K562 (cell line): Measurements from ENCODE around the gene ADK. TPM values are rescaled to one million over a fixed set of nuclear protein-coding genes. Genes with fewer than 3 reads are reported as not detected.

Source experiments
- ATAC-seq: fragments of 200-7000 bp; cut with Tn5 transposase; 3 replicates; pipeline ENCODE4 v1.9.1; 2020; ENCODE audit warnings: moderate library complexity
- BruUV-seq: library from RNA; stranded (reverse); fragments of 400-500 nt; replicated peaks from 2 replicates; lab custom pipeline; 2021; lab: Mats Ljungman, UMichigan
- CTCF ChIA-PET: fragments of 300-600 bp; formaldehyde crosslinking; extraction: SDS; loops from one replicate; lab custom pipeline; 2021; ENCODE audit warnings: low intra/inter-chr PET ratio; lab: Yijun Ruan, JAX
- POLR2A ChIA-PET: fragments of 300-600, 350-650 bp; sonication (Branson Sonifier 250); formaldehyde crosslinking; extraction: SDS; loops from one replicate; lab custom pipeline; 2021; ENCODE audit warnings: antibody characterized with exemption, inconsistent platforms; lab: Yijun Ruan, JAX
- DNase-seq, 4 experiments: peaks; one replicate each; pipeline versions ENCODE4 v3.0.0 to v3.0.0-alpha.2; 2011 to 2018; ENCODE audit warnings: low spot score in 3 of 4, mixed read lengths in 3 of 4; ENCODE audit errors: extremely low read depth in 1 of 4
- FAIRE-seq: peaks from 2 replicates; lab custom pipeline; 2011; peaks lifted over from hg19 to GRCh38; lab: Jason Lieb, UNC
- H2AFZ ChIP-seq: 2 replicates; pipeline ENCODE4 v1.6.0; 2011; ENCODE audit warnings: low read depth, low read length, control low read depth, inconsistent platforms
- H3K27ac ChIP-seq: fragments of 200-600 bp; 3 replicates; pipeline ENCODE4 v1.8.0; 2011; ENCODE audit warnings: low read depth, mild to moderate bottlenecking, control low read depth, inconsistent platforms, low read length, moderate library complexity, mixed read lengths; ENCODE audit errors: extremely low read depth
- H3K27me3 ChIP-seq, 2 experiments: fragments of 300-600 bp in 1 of 2; 2 replicates in 1 of 2; 3 replicates in 1 of 2; pipeline versions ENCODE4 v1.6.0 to v1.8.0; 2011; ENCODE audit warnings: inconsistent platforms in 2 of 2, low read length in 2 of 2, mild to moderate bottlenecking in 1 of 2, mixed read lengths in 1 of 2, moderate library complexity in 1 of 2; ENCODE audit not compliant: control insufficient read depth in 2 of 2, insufficient read depth in 2 of 2
- H3K36me3 ChIP-seq: fragments of 300-600 bp; 3 replicates; pipeline ENCODE4 v1.8.0; 2011; ENCODE audit warnings: mild to moderate bottlenecking, low read length, inconsistent platforms; ENCODE audit not compliant: control insufficient read depth, insufficient read depth
- H3K4me1 ChIP-seq, 2 experiments: fragments of 200-600 bp in 1 of 2; replicated peaks in 1 of 2; 2 replicates in 1 of 2; 3 replicates in 1 of 2; pipeline versions ENCODE4 v1.5.1 to v1.8.0; 2011; ENCODE audit warnings: inconsistent platforms in 2 of 2, low read length in 2 of 2, mild to moderate bottlenecking in 1 of 2, mixed read lengths in 1 of 2, moderate library complexity in 1 of 2; ENCODE audit not compliant: control insufficient read depth in 2 of 2, insufficient read depth in 2 of 2
- H3K4me2 ChIP-seq: 2 replicates; pipeline ENCODE4 v1.6.1; 2011; ENCODE audit warnings: low read length, control low read depth, inconsistent platforms, mixed read lengths; ENCODE audit not compliant: insufficient read depth
- H3K4me3 ChIP-seq: fragments of 200-600 bp; sonication (generic), shearing (Covaris generic); 2 replicates; pipeline ENCODE4 v1.5.1; 2016; ENCODE audit warnings: control low read depth, inconsistent platforms
- H3K79me2 ChIP-seq: fragments of 200-600 bp; 3 replicates; pipeline ENCODE4 v1.8.0; 2011; ENCODE audit warnings: low read length, inconsistent platforms; ENCODE audit not compliant: control insufficient read depth, insufficient read depth
- H3K9ac ChIP-seq, 2 experiments: 2 replicates each; pipeline versions ENCODE4 v1.6.0 to v1.6.1; 2011; ENCODE audit warnings: low read depth in 2 of 2, low read length in 2 of 2, control low read depth in 1 of 2, inconsistent platforms in 1 of 2, mild to moderate bottlenecking in 1 of 2, mixed read lengths in 1 of 2; ENCODE audit not compliant: insufficient read depth in 1 of 2
- H3K9me1 ChIP-seq: one replicate; pipeline ENCODE4 v1.6.0; 2011; ENCODE audit warnings: inconsistent platforms, mild to moderate bottlenecking, low read length, moderate library complexity; ENCODE audit not compliant: control insufficient read depth, insufficient read depth
- H3K9me3 ChIP-seq: replicated peaks from 2 replicates; pipeline ENCODE4 v1.5.1; 2011; ENCODE audit warnings: low read depth, low read length, inconsistent platforms; ENCODE audit not compliant: control insufficient read depth, insufficient read depth
- H4K20me1 ChIP-seq: replicated peaks from 2 replicates; pipeline ENCODE4 v1.6.1; 2011; ENCODE audit warnings: low read length, inconsistent platforms, mixed read lengths; ENCODE audit not compliant: control insufficient read depth, insufficient read depth
- HOXB6 ChIP-seq: fragments of 250-450 bp; sonication (Bioruptor Pico); IDR thresholded peaks from 2 replicates; pipeline ENCODE4 v1.5.1; 2022; ENCODE audit warnings: mild to moderate bottlenecking, borderline replicate concordance
- MAFK ChIP-seq: IDR thresholded peaks from 2 replicates; pipeline ENCODE4 v1.6.1; 2011; ENCODE audit warnings: low read length, improper control_type of control experiment
- MGA ChIP-seq: fragments of 450-650 bp; IDR thresholded peaks from 2 replicates; pipeline ENCODE4 v1.6.1; 2016; ENCODE audit warnings: mild to moderate bottlenecking, moderate library complexity
- RCOR1 ChIP-seq, 2 experiments: IDR thresholded peaks; 2 replicates each; pipeline ENCODE4 v1.6.1; 2012; ENCODE audit warnings: low read depth in 2 of 2, low read length in 2 of 2, borderline replicate concordance in 1 of 2, improper control_type of control experiment in 1 of 2
- WGBS: fragments of 100-300 bp; shearing (Covaris generic); methylation state at CpG from one replicate; pipeline ENCODE4 v1.1.6; 2016; ENCODE audit warnings: low coverage, mixed read lengths; ENCODE audit not compliant: insufficient coverage; ENCODE audit errors: missing lambda C conversion rate; 5-methylcytosine and 5-hydroxymethylcytosine counted together
- in situ Hi-C: fragments of 300-500 bp; cut with MboI; formaldehyde crosslinking; loops from 4 replicates; pipeline ENCODE4 v1.15.0; 2018; ENCODE audit warnings: inconsistent platforms, mixed read lengths
- intact Hi-C: fragments of 100-400 bp; cut with micrococcal nuclease; formaldehyde crosslinking; loops from 2 replicates; pipeline ENCODE4 v1.14.2; 2022
- polyA plus RNA-seq, 8 experiments: library from polyadenylated mRNA; depleted of rRNA in 4 of 8; stranded (reverse) in 5 of 8; unstranded in 3 of 8; fragments of >200 nt; fragmentation: Nextera tagmentation in 2 of 8; fragmentation: Illumina TruSeq in 1 of 8; extraction: Ambion mirVana in 2 of 8; extraction: Trizol in 1 of 8; gene quantifications; 2 replicates each; pipeline versions ENCODE4 v1.2.1 to v1.2.3, GENCODE V29; 2011 to 2014; ENCODE audit warnings: inconsistent platforms in 1 of 8, missing spikeins in 1 of 8
- total RNA-seq, 7 experiments: library from RNA; depleted of rRNA in 6 of 7; stranded (reverse); fragments of >200 nt in 6 of 7; fragmentation: Illumina TruSeq in 2 of 7; extraction: Trizol in 2 of 7; gene quantifications; 2 replicates each; pipeline versions ENCODE4 v1.2.1 to v1.2.3, GENCODE V29; 2011 to 2021; ENCODE audit warnings: low replicate concordance in 1 of 7

The ADK gene
- total and polyA plus RNA-seq, 9 of the 15 experiments (the other 6 are each of a cell fraction or from before 2014, with no cell fraction given) = 54.2 to 97.8 (median 73.6) TPM

DNA sequence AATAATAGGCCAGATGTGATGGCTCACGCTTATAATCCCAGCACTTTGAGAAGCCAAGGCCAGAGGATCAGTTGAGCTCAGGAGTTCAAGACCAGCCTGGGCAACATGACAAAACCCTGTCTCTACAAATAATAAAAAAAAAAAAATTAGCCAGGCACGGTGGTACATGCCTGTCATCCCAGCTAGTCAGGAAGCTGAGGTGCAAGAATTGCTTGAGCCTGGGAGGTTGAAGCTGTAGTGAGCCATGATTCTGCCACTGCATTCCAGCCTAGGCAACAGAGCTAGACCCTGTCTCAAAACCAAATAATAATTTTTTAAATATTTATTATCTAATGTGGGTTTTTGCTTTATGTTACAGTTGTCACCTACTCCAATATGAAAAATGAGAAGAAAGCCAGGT, 178.9 kb downstream of the ADK start:
- BruUV-seq = no TSS peak
- Histone ChIP-seq H2AFZ (no peak overlapping the region), H3K36me3 (no peaks in the 10 kb centered on the region), H3K27me3 (no peaks in the 10 kb centered on the region), H3K9me3 (no peaks in the 10 kb centered on the region), H3K4me1 (no peaks in the 10 kb centered on the region), H3K27ac (no peak overlapping the region), H3K9ac (no peak overlapping the region), H3K9me1 (no peaks in the 10 kb centered on the region), H3K79me2 (peaks cover 3% of the 10 kb centered on the region; the same call in 1 of the 3 replicates), H4K20me1 (no peaks in the 10 kb centered on the region), H3K4me3 (no peak overlapping the region), H3K4me2 (no peak overlapping the region)
- ATAC-seq = no peak
- in situ Hi-C loops (no loop called here), intact Hi-C loops (no loop called here)
- TF ChIP-seq HOXB6 = no peak
- FAIRE-seq = no peak
- DNase-seq = no peak
- WGBS = 90% methylated on average over 2 of the region's 2 CpGs
- CTCF ChIA-PET = no interaction called here
- POLR2A ChIA-PET = interaction anchor here (1.5 kb wide), 1 partner anchor 24 kb away, joined by 4 read pairs; no protein-coding TSS in a partner anchor

DNA sequence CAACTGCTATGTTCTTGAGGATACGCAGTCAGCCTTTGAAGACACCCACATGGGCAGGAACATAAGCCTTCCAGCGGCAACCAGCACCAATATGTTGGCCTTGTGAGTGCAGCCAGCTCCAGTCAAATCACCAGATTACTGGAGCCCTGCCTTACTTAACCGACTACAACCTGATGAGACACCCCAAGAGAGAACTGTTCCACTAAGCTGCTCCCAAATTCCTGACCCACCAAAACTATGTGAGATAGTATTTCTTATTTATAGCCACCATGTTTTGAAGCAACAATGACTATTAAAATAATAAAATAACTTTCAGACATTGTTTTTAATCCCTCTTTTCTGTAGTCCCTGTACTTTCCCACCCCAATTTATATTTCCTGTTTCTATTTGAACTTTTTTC, 179.6 kb downstream of the ADK start:
- intact Hi-C loops (no loop called here), in situ Hi-C loops (no loop called here)
- Histone ChIP-seq H3K79me2 (peaks cover 3% of the 10 kb centered on the region; the same call in 1 of the 3 replicates), H3K4me1 (no peaks in the 10 kb centered on the region), H3K4me3 (no peak overlapping the region), H3K9me3 (no peaks in the 10 kb centered on the region), H3K9ac (no peak overlapping the region), H3K9me1 (no peaks in the 10 kb centered on the region), H4K20me1 (no peaks in the 10 kb centered on the region), H3K27me3 (no peaks in the 10 kb centered on the region), H3K27ac (no peak overlapping the region), H3K36me3 (no peaks in the 10 kb centered on the region), H3K4me2 (no peak overlapping the region), H2AFZ (no peak overlapping the region)
- FAIRE-seq (no peak), ATAC-seq (no peak), DNase-seq (no peak)
- ChIA-PET CTCF (no interaction called here), POLR2A (interaction anchor here (1.5 kb wide), 1 partner anchor 24 kb away, joined by 4 read pairs; no protein-coding TSS in a partner anchor)
- 92% methylated on average over 3 of the region's 3 CpGs for WGBS
- no TSS peak for BruUV-seq
- TF ChIP-seq MGA = no peak
- no peak for TF ChIP-seq RCOR1 (IDR thresholded peaks at IDR 0.05; ENCODE audit: borderline replicate concordance in 1 of 2, low read depth in 2 of 2, low read length in 2 of 2)
- no peak for TF ChIP-seq MAFK
